Erythroblast (primary cell): ENCODE data around the gene C2orf68.

Experiments used
- GATA1 ChIP-seq: IDR thresholded peaks from 2 replicates; pipeline ENCODE4 v1.6.1; 2011; ENCODE audit warnings: low read depth, mild to moderate bottlenecking, control low read depth, low read length, moderate library complexity
- POLR2A ChIP-seq: IDR thresholded peaks from 2 replicates; pipeline ENCODE4 v1.6.1; 2011; ENCODE audit warnings: mild to moderate bottlenecking, low read length

- TF ChIP-seq POLR2A (no peak), GATA1 (no peak)
Measured at GRCh38 chr2:85628658-85629057, 16.8 kb upstream of the C2orf68 start.
